Lower leg skin (tissue), 3 donors: ENCODE data around the gene GATAD2B.

Source experiments
- POLR2A ChIP-seq, 2 donors: fragments of 450-650 bp; IDR thresholded peaks; one replicate each; pipeline ENCODE4 v1.6.1; 2016 to 2017; ENCODE audit warnings: antibody characterized with exemption in 2 of 2, mild to moderate bottlenecking in 1 of 2, moderate library complexity in 1 of 2
- TF ChIP-seq, protein P1 (sequence below), 3 donors: fragments of 450-650 bp; IDR thresholded peaks; one replicate each; pipeline ENCODE4 v1.5.1; 2016; ENCODE audit warnings: antibody characterized with exemption in 3 of 3, mild to moderate bottlenecking in 3 of 3, moderate library complexity in 2 of 3

DNA sequence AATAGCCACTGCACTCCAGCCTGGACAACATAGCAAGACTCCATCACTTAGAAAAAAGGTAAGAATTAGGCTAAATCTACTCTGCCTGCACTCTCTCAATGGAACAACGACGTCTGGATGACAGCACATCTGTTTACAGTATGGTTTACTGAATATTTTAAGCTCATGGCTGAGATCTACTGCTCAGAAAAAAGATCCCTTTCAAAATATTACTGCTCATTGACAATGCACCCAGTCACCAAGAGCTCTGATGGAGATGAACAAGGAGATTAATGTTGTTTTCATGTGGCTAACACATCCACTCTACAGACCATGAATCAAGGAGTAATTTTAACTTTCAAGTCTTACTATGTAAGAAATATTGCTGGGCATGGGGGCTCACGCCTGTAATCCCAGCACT lies 89.6 kb downstream of the GATAD2B start:
- TF ChIP-seq, protein P1, sequence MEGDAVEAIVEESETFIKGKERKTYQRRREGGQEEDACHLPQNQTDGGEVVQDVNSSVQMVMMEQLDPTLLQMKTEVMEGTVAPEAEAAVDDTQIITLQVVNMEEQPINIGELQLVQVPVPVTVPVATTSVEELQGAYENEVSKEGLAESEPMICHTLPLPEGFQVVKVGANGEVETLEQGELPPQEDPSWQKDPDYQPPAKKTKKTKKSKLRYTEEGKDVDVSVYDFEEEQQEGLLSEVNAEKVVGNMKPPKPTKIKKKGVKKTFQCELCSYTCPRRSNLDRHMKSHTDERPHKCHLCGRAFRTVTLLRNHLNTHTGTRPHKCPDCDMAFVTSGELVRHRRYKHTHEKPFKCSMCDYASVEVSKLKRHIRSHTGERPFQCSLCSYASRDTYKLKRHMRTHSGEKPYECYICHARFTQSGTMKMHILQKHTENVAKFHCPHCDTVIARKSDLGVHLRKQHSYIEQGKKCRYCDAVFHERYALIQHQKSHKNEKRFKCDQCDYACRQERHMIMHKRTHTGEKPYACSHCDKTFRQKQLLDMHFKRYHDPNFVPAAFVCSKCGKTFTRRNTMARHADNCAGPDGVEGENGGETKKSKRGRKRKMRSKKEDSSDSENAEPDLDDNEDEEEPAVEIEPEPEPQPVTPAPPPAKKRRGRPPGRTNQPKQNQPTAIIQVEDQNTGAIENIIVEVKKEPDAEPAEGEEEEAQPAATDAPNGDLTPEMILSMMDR (IDR thresholded peaks at IDR 0.05) = no peak
- no peak for TF ChIP-seq POLR2A (IDR thresholded peaks at IDR 0.05)
